WTC11 (cell line): Measurements from ENCODE around the gene WFDC9. TPM values are rescaled to one million over a fixed set of nuclear protein-coding genes. Genes with fewer than 3 reads are reported as not detected.

ENCODE experiments used
- ATAC-seq: fragments of 200-7000 bp; cut with Tn5 transposase; 2 replicates; pipeline ENCODE4 v1.10.0; 2021; ENCODE audit warnings: mild to moderate bottlenecking, moderate library complexity
- CTCF ChIA-PET: fragments of 300-600 bp; sonication (Branson Sonifier 250); formaldehyde crosslinking; loops from one replicate; lab custom pipeline; 2021; ENCODE audit warnings: antibody characterized with exemption; lab: Charles Lee
- POLR2A ChIA-PET: fragments of 350-600 bp; sonication (Branson Sonifier 250); formaldehyde crosslinking; loops from one replicate; lab custom pipeline; 2021; ENCODE audit warnings: antibody characterized with exemption; lab: Charles Lee
- DNase-seq: peaks from one replicate; pipeline ENCODE4 v3.0.0; 2021; ENCODE audit warnings: low spot score
- H3K27ac Mint-ChIP-seq: 2 replicates; pipeline ENCODE4 v1.8.0; 2021; ENCODE audit warnings: mixed read lengths
- H3K27me3 Mint-ChIP-seq: 2 replicates; pipeline ENCODE4 v1.8.0; 2021; ENCODE audit warnings: low read depth, mild to moderate bottlenecking, moderate library complexity, mixed read lengths
- H3K36me3 Mint-ChIP-seq: 2 replicates; pipeline ENCODE4 v1.8.0; 2021; ENCODE audit warnings: mixed read lengths
- H3K4me1 Mint-ChIP-seq: 2 replicates; pipeline ENCODE4 v1.8.0; 2022; ENCODE audit warnings: mixed read lengths
- H3K4me3 Mint-ChIP-seq: 2 replicates; pipeline ENCODE4 v1.8.0; 2021; ENCODE audit warnings: mild to moderate bottlenecking, moderate library complexity, mixed read lengths
- H3K9me3 Mint-ChIP-seq: 2 replicates; pipeline ENCODE4 v1.8.0; 2021; ENCODE audit warnings: mixed read lengths
- CDX4 ChIP-seq: fragments of 250-450 bp; sonication (Bioruptor Pico); IDR thresholded peaks from 2 replicates; pipeline ENCODE4 v1.9.0; 2021; ENCODE audit warnings: moderate library complexity, mild to moderate bottlenecking, inconsistent platforms, borderline replicate concordance
- ELF4 ChIP-seq: sonication (generic); formaldehyde crosslinking; IDR thresholded peaks from 2 replicates; pipeline ENCODE4 v1.8.1; 2022; ENCODE audit warnings: low read depth, mild to moderate bottlenecking, moderate library complexity, missing genetic modification reagents
- FOXK1 ChIP-seq: sonication (generic); formaldehyde crosslinking; IDR thresholded peaks from 2 replicates; pipeline ENCODE4 v1.8.0; 2022; ENCODE audit warnings: mild to moderate bottlenecking, moderate library complexity, missing genetic modification reagents
- KAT7 ChIP-seq: sonication (generic); formaldehyde crosslinking; IDR thresholded peaks from 2 replicates; pipeline ENCODE4 v1.8.1; 2023; ENCODE audit warnings: missing genetic modification reagents, mild to moderate bottlenecking, borderline replicate concordance
- MAX ChIP-seq: sonication (generic); formaldehyde crosslinking; IDR thresholded peaks from 2 replicates; pipeline ENCODE4 v1.8.0; 2022; ENCODE audit warnings: mild to moderate bottlenecking, missing genetic modification reagents
- RELA ChIP-seq: sonication (generic); formaldehyde crosslinking; IDR thresholded peaks from 2 replicates; pipeline ENCODE4 v1.8.1; 2022; ENCODE audit warnings: missing genetic modification reagents, mild to moderate bottlenecking, borderline replicate concordance
- ZNF219 ChIP-seq: sonication (generic); formaldehyde crosslinking; IDR thresholded peaks from 2 replicates; pipeline ENCODE4 v1.8.0; 2023; ENCODE audit warnings: missing genetic modification reagents, mild to moderate bottlenecking, borderline replicate concordance
- ZNF396 ChIP-seq: fragments of 250-450 bp; sonication (Bioruptor Pico); IDR thresholded peaks from 2 replicates; pipeline ENCODE4 v1.8.0; 2021; ENCODE audit warnings: mild to moderate bottlenecking, moderate library complexity, borderline replicate concordance
- ZSCAN18 ChIP-seq: fragments of 250-450 bp; sonication (Bioruptor Pico); IDR thresholded peaks from 2 replicates; pipeline ENCODE4 v2.1.2; 2022; ENCODE audit warnings: mild to moderate bottlenecking, moderate library complexity
- total RNA-seq: library from RNA; stranded (reverse); gene quantifications from 3 replicates; pipeline ENCODE4 v1.2.3, GENCODE V29; 2021
- TF ChIP-seq, protein P1 (sequence below): sonication (generic); formaldehyde crosslinking; IDR thresholded peaks from 2 replicates; pipeline ENCODE4 v1.8.0; 2022; ENCODE audit warnings: mild to moderate bottlenecking, missing genetic modification reagents
- TF ChIP-seq, protein P2 (sequence below): sonication (generic); formaldehyde crosslinking; conservative IDR thresholded peaks from 2 replicates; pipeline ENCODE4 v1.8.1; 2022; ENCODE audit warnings: mild to moderate bottlenecking, missing genetic modification reagents
- TF ChIP-seq, protein P3 (sequence below): sonication (generic); formaldehyde crosslinking; IDR thresholded peaks from 2 replicates; pipeline ENCODE4 v1.8.1; 2022; ENCODE audit warnings: low read depth, missing genetic modification reagents, borderline replicate concordance
- TF ChIP-seq, protein P4 (sequence below): sonication (generic); formaldehyde crosslinking; IDR thresholded peaks from 2 replicates; pipeline ENCODE4 v1.8.0; 2022; ENCODE audit warnings: missing genetic modification reagents
- TF ChIP-seq, protein P5 (sequence below): sonication (generic); formaldehyde crosslinking; IDR thresholded peaks from 2 replicates; pipeline ENCODE4 v1.8.0; 2022; ENCODE audit warnings: mild to moderate bottlenecking, missing genetic modification reagents

Gene WFDC9
- total RNA-seq, 1 experiment from 2014 or later: not detected

- ChIA-PET CTCF (no interaction called here), POLR2A (no interaction called here)
- Mint-ChIP-seq H3K4me1 (no peaks in the 10 kb centered on the region), H3K27me3 (no peaks in the 10 kb centered on the region; the same call in 1 of the 2 replicates), H3K27ac (no peak overlapping the region), H3K36me3 (no peaks in the 10 kb centered on the region), H3K4me3 (no peak overlapping the region), H3K9me3 (peaks cover 20% of the 10 kb centered on the region)
- no peak for TF ChIP-seq RELA (CRISPR knock-in tag)
- no peak for TF ChIP-seq FOXK1
- TF ChIP-seq, protein P1, sequence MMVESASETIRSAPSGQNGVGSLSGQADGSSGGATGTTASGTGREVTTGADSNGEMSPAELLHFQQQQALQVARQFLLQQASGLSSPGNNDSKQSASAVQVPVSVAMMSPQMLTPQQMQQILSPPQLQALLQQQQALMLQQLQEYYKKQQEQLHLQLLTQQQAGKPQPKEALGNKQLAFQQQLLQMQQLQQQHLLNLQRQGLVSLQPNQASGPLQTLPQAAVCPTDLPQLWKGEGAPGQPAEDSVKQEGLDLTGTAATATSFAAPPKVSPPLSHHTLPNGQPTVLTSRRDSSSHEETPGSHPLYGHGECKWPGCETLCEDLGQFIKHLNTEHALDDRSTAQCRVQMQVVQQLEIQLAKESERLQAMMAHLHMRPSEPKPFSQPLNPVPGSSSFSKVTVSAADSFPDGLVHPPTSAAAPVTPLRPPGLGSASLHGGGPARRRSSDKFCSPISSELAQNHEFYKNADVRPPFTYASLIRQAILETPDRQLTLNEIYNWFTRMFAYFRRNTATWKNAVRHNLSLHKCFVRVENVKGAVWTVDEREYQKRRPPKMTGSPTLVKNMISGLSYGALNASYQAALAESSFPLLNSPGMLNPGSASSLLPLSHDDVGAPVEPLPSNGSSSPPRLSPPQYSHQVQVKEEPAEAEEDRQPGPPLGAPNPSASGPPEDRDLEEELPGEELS (CRISPR knock-in tag): no peak
- TF ChIP-seq, protein P2, sequence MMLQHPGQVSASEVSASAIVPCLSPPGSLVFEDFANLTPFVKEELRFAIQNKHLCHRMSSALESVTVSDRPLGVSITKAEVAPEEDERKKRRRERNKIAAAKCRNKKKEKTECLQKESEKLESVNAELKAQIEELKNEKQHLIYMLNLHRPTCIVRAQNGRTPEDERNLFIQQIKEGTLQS: no peak
- no peak for TF ChIP-seq ZNF396 (CRISPR knock-in tag)
- TF ChIP-seq, protein P3, sequence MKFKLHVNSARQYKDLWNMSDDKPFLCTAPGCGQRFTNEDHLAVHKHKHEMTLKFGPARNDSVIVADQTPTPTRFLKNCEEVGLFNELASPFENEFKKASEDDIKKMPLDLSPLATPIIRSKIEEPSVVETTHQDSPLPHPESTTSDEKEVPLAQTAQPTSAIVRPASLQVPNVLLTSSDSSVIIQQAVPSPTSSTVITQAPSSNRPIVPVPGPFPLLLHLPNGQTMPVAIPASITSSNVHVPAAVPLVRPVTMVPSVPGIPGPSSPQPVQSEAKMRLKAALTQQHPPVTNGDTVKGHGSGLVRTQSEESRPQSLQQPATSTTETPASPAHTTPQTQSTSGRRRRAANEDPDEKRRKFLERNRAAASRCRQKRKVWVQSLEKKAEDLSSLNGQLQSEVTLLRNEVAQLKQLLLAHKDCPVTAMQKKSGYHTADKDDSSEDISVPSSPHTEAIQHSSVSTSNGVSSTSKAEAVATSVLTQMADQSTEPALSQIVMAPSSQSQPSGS (CRISPR knock-in tag): no peak
- no peak for TF ChIP-seq ELF4 (CRISPR knock-in tag)
- DNase-seq (no peak), ATAC-seq (no peak)
Measured at GRCh38 chr20:45636513-45636912, 5.4 kb upstream of the WFDC9 start.

DNA sequence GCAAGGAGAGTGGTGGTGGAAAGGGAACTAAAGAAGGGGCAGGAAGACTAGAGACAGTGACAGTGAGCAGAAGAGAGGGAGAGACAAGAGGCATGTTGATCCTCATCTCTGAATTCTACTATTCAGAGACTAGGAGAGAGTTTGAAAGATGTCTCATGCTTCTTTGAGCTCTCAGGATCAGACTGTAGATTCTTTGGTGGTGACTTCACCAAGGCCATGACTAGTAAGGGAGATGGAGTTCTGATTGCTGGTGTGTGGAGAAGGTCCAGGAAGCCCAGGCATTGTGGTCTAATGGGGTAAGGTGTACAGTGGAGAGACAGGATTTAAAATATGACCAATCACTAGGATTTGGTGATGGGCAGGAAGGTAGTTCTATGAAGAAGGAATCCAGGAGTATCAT is 713 bp downstream of the WFDC9 start:
- H3K36me3 Mint-ChIP-seq: no peaks in the 10 kb centered on the region
- CTCF ChIA-PET: interaction anchor here (1.3 to 3.6 kb wide), 5 partner anchors 14 to 193 kb away, joined by 3 to 79 read pairs (median 3); no protein-coding TSS in a partner anchor
- H3K4me1 Mint-ChIP-seq: peaks cover 8% of the 10 kb centered on the region
- H3K27me3 Mint-ChIP-seq: peaks cover 4% of the 10 kb centered on the region; the same call in 1 of the 2 replicates
- DNase-seq (no peak), ATAC-seq (no peak)
- peaks cover 12% of the 10 kb centered on the region for H3K9me3 Mint-ChIP-seq
- TF ChIP-seq KAT7 (no peak), CDX4 (CRISPR knock-in tag) (no peak), ZSCAN18 (no peak), ZNF396 (CRISPR knock-in tag) (no peak), ZNF219 (CRISPR knock-in tag) (no peak)
- TF ChIP-seq, protein P1 (CRISPR knock-in tag): no peak
- H3K4me3 Mint-ChIP-seq: no peak overlapping the region
- no peak overlapping the region for H3K27ac Mint-ChIP-seq
- POLR2A ChIA-PET: no interaction called here

DNA sequence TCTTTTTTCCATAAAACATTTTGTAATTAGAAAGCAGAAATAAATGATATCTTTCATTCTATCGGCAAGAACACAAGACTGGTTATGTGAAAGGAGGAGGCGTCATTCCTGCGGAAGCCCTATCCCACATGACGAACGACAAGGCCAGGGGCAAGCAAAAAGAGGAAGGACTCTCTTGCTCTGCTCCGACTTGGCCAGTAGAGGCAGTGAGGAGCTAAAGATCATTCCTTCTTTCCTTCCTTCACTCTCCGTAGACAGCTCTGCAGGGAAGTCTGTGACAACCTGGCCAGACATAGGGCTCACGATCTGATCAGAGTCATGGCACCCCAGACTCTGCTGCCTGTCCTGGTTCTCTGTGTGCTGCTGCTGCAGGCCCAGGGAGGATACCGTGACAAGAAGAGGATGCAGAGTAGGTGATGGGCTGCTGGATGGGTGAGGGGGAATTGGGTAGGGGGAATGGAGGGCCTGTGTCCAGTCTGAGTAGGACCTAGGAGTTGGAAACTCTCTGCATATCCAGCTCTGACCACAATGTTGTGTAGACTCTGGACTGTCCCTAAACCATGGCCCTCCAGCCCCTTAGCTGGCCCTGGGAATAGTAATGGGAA is 1.5 kb downstream of the WFDC9 start, which contains the start of gene WFDC10A:
TSS of gene WFDC10A (plus strand) at position 244 of the 605 bp plus-strand sequence. CDS start at position 319, 75 bp downstream.
- peaks cover 12% of the 10 kb centered on the region for H3K9me3 Mint-ChIP-seq
- TF ChIP-seq, protein P4, sequence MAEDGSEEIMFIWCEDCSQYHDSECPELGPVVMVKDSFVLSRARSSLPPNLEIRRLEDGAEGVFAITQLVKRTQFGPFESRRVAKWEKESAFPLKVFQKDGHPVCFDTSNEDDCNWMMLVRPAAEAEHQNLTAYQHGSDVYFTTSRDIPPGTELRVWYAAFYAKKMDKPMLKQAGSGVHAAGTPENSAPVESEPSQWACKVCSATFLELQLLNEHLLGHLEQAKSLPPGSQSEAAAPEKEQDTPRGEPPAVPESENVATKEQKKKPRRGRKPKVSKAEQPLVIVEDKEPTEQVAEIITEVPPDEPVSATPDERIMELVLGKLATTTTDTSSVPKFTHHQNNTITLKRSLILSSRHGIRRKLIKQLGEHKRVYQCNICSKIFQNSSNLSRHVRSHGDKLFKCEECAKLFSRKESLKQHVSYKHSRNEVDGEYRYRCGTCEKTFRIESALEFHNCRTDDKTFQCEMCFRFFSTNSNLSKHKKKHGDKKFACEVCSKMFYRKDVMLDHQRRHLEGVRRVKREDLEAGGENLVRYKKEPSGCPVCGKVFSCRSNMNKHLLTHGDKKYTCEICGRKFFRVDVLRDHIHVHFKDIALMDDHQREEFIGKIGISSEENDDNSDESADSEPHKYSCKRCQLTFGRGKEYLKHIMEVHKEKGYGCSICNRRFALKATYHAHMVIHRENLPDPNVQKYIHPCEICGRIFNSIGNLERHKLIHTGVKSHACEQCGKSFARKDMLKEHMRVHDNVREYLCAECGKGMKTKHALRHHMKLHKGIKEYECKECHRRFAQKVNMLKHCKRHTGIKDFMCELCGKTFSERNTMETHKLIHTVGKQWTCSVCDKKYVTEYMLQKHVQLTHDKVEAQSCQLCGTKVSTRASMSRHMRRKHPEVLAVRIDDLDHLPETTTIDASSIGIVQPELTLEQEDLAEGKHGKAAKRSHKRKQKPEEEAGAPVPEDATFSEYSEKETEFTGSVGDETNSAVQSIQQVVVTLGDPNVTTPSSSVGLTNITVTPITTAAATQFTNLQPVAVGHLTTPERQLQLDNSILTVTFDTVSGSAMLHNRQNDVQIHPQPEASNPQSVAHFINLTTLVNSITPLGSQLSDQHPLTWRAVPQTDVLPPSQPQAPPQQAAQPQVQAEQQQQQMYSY (CRISPR knock-in tag): no peak
- TF ChIP-seq MAX (CRISPR knock-in tag): peak; percentile 46; the same call in 1 of the 2 replicates
- TF ChIP-seq, protein P5, sequence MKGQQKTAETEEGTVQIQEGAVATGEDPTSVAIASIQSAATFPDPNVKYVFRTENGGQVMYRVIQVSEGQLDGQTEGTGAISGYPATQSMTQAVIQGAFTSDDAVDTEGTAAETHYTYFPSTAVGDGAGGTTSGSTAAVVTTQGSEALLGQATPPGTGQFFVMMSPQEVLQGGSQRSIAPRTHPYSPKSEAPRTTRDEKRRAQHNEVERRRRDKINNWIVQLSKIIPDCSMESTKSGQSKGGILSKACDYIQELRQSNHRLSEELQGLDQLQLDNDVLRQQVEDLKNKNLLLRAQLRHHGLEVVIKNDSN (CRISPR knock-in tag): peak; percentile 24; the same call in 1 of the 2 replicates

More for the DNA sequence above, 1.5 kb downstream of the WFDC9 start, which contains the start of gene WFDC10A:
- Mint-ChIP-seq H3K36me3 (no peaks in the 10 kb centered on the region), H3K27me3 (peaks cover 4% of the 10 kb centered on the region; the same call in 1 of the 2 replicates), H3K4me3 (no peak within 1 kb of the TSS), H3K27ac (no peak within 1 kb of the TSS), H3K4me1 (peaks cover 8% of the 10 kb centered on the region)
- DNase-seq (peak; percentile 61), ATAC-seq (peak; percentile 100)
- ChIA-PET POLR2A (no interaction called here), CTCF (interaction anchor here (0.6 to 3.6 kb wide), 31 partner anchors 10 to 490 kb away, joined by 3 to 79 read pairs (median 4); partner anchors contain the start of genes SYS1, WFDC6 and WFDC8)
